Aorta (tissue), 5 donors: ENCODE results near the gene GGTLC2. TPM values are rescaled to one million over a fixed set of nuclear protein-coding genes. Genes with fewer than 3 reads are reported as not detected.

Experiments used
- ATAC-seq: fragments of 200-7000 bp; cut with Tn5 transposase; one replicate; pipeline ENCODE4 v1.9.1; 2022; ENCODE audit warnings: moderate library complexity; ENCODE audit not compliant: low FRiP score
- DNase-seq, 2 donors: peaks; one replicate each; pipeline ENCODE4 v3.0.0-alpha.2; 2020
- H3K27ac ChIP-seq, 2 donors: one replicate each; pipeline ENCODE4 v1.5.1; 2013; ENCODE audit warnings: low read length in 2 of 2, mild to moderate bottlenecking in 2 of 2, moderate library complexity in 2 of 2, control low read depth in 1 of 2, inconsistent platforms in 1 of 2, low read depth in 1 of 2
- H3K27me3 ChIP-seq, 2 donors: one replicate each; pipeline ENCODE4 v1.6.1; 2013; ENCODE audit warnings: control low read depth in 1 of 2, low read length in 1 of 2, mild to moderate bottlenecking in 1 of 2, moderate library complexity in 1 of 2; ENCODE audit not compliant: insufficient read depth in 2 of 2, control insufficient read depth in 1 of 2
- H3K36me3 ChIP-seq, 2 donors: one replicate each; pipeline ENCODE4 v1.6.1; 2013; ENCODE audit warnings: control low read depth in 1 of 2, low read length in 1 of 2, mild to moderate bottlenecking in 1 of 2; ENCODE audit not compliant: insufficient read depth in 2 of 2, control insufficient read depth in 1 of 2
- H3K4me1 ChIP-seq, 2 donors: one replicate each; pipeline ENCODE4 v1.6.1; 2013; ENCODE audit warnings: low read length in 2 of 2, control low read depth in 1 of 2, mild to moderate bottlenecking in 1 of 2, moderate library complexity in 1 of 2; ENCODE audit not compliant: insufficient read depth in 2 of 2, control insufficient read depth in 1 of 2
- H3K4me3 ChIP-seq, 2 donors: one replicate each; pipeline ENCODE4 v1.5.1; 2013; ENCODE audit warnings: low read length in 2 of 2, control low read depth in 1 of 2, mild to moderate bottlenecking in 1 of 2
- H3K9me3 ChIP-seq: one replicate; pipeline ENCODE4 v1.6.1; 2013; ENCODE audit warnings: mild to moderate bottlenecking, low read length; ENCODE audit not compliant: control insufficient read depth
- WGBS, 2 donors: extraction: QIAGEN DNeasy Blood & Tissue Kit; methylation state at CpG; one replicate each; pipeline ENCODE4 v1.1.7; 2013; 5-methylcytosine and 5-hydroxymethylcytosine counted together
- intact Hi-C, 2 donors: fragments of 100-400 bp; cut with DNase I; formaldehyde crosslinking; loops; one replicate each; pipeline versions ENCODE4 v1.14.2 to v1.15.0; 2022
- polyA plus RNA-seq, 2 donors: library from polyadenylated mRNA; stranded (reverse); fragments of 200-250 nt; gene quantifications; one replicate each; pipeline ENCODE4 v1.2.3, GENCODE V29; 2013
- total RNA-seq, 2 donors: library from RNA; stranded (reverse); fragmentation: NEBNext Ultra II Directional; extraction: Animal tissue kit (Norgen Biotek cat#: 25700); gene quantifications; one replicate each; pipeline ENCODE4 v1.2.1, GENCODE V29; 2021
- donor health status: healthy with polysubstance abuse.
- donor health status: Bipolar disorder and iron deficiency.
- donor health status: DM: no; HTN: no; CAD: no.
- donor health status: DM: no; HTN: no; CAD: no.
- donor health status: DM: yes; HTN: yes; CAD: no.

The GGTLC2 gene
- total and polyA plus RNA-seq, 4 donors, result not detected

GRCh38 chr22:22669093-22669492 is 24.7 kb downstream of the GGTLC2 start:
- no peak overlapping the region for H3K27ac ChIP-seq
- H3K9me3 ChIP-seq, result no peaks in the 10 kb centered on the region
- H3K4me1 ChIP-seq, result no peaks in the 10 kb centered on the region
- H3K36me3 ChIP-seq, result no peaks in the 10 kb centered on the region
- no peaks in the 10 kb centered on the region for H3K27me3 ChIP-seq
- ATAC-seq (no peak), DNase-seq (no peak)
- intact Hi-C loops, result no loop called here
- no peak overlapping the region for H3K4me3 ChIP-seq
- 84 to 97% methylated on average over 2 of the region's 2 CpGs for WGBS, 2 donors

GRCh38 chr22:22670076-22670795 is 25.8 kb downstream of the GGTLC2 start:
- 64 to 67% methylated on average over 4 of the region's 4 CpGs for WGBS, 2 donors
- H3K4me1 ChIP-seq, result no peaks in the 10 kb centered on the region
- no peaks in the 10 kb centered on the region for H3K27me3 ChIP-seq
- H3K27ac ChIP-seq, result no peak overlapping the region
- ATAC-seq (no peak), DNase-seq (no peak)
- H3K9me3 ChIP-seq, result no peaks in the 10 kb centered on the region
- H3K36me3 ChIP-seq, result no peaks in the 10 kb centered on the region
- no peak overlapping the region for H3K4me3 ChIP-seq
- intact Hi-C loops, result no loop called here

- DNase-seq, result no peak
Observed at GRCh38 chr22:22671506-22671905, 27.1 kb downstream of the GGTLC2 start.

GRCh38 chr22:22673099-22673498 is 28.7 kb downstream of the GGTLC2 start:
- Histone ChIP-seq H3K36me3 (no peaks in the 10 kb centered on the region), H3K9me3 (no peaks in the 10 kb centered on the region), H3K27ac (no peak overlapping the region), H3K4me1 (no peaks in the 10 kb centered on the region), H3K27me3 (no peaks in the 10 kb centered on the region), H3K4me3 (no peak overlapping the region)
- no peak for DNase-seq
- 65 to 67% methylated on average over 3 of the region's 3 CpGs for WGBS, 2 donors
- ATAC-seq, result no peak
- intact Hi-C loops, result no loop called here

More at GRCh38 chr22:22671506-22671905, 27.1 kb downstream of the GGTLC2 start:
- H3K4me3 ChIP-seq, result no peak overlapping the region
- intact Hi-C loops, result no loop called here
- H3K4me1 ChIP-seq, result no peaks in the 10 kb centered on the region
- H3K27ac ChIP-seq, result no peak overlapping the region
- H3K27me3 ChIP-seq, result no peaks in the 10 kb centered on the region
- no peaks in the 10 kb centered on the region for H3K36me3 ChIP-seq
- WGBS, 2 donors, result 82 to 91% methylated on average over 1 of the region's 1 CpG
- H3K9me3 ChIP-seq, result no peaks in the 10 kb centered on the region
- no peak for ATAC-seq

GRCh38 chr22:22673628-22674027 is 29.2 kb downstream of the GGTLC2 start:
- H3K4me3 ChIP-seq, result no peak overlapping the region
- H3K9me3 ChIP-seq, result no peaks in the 10 kb centered on the region
- DNase-seq, result no peak
- WGBS, 2 donors, result 83 to 89% methylated on average over 2 of the region's 2 CpGs
- no peak overlapping the region for H3K27ac ChIP-seq
- no peaks in the 10 kb centered on the region for H3K4me1 ChIP-seq
- intact Hi-C loops, result no loop called here
- no peaks in the 10 kb centered on the region for H3K36me3 ChIP-seq
- H3K27me3 ChIP-seq, result no peaks in the 10 kb centered on the region
- no peak for ATAC-seq

- Histone ChIP-seq H3K4me1 (no peaks in the 10 kb centered on the region), H3K36me3 (no peaks in the 10 kb centered on the region), H3K27ac (no peak overlapping the region), H3K9me3 (no peaks in the 10 kb centered on the region), H3K4me3 (no peak overlapping the region), H3K27me3 (no peaks in the 10 kb centered on the region)
- DNase-seq (no peak), ATAC-seq (no peak)
- WGBS, 2 donors, result 85 to 88% methylated on average over 4 of the region's 4 CpGs
- intact Hi-C loops, result no loop called here
Observed at GRCh38 chr22:22674467-22674866, 30.1 kb downstream of the GGTLC2 start.

GRCh38 chr22:22678970-22679369 is 34.6 kb downstream of the GGTLC2 start:
- no peak for DNase-seq
- intact Hi-C loops, result no loop called here
- Histone ChIP-seq H3K27me3 (no peaks in the 10 kb centered on the region), H3K27ac (no peak overlapping the region), H3K4me3 (no peak overlapping the region), H3K36me3 (no peaks in the 10 kb centered on the region), H3K4me1 (no peaks in the 10 kb centered on the region), H3K9me3 (no peaks in the 10 kb centered on the region)
- 83 to 87% methylated on average over 4 of the region's 4 CpGs for WGBS, 2 donors
- ATAC-seq, result no peak

- H3K27me3 ChIP-seq, result no peaks in the 10 kb centered on the region
- ATAC-seq (no peak), DNase-seq (no peak)
- no peaks in the 10 kb centered on the region for H3K9me3 ChIP-seq
- H3K4me1 ChIP-seq, result no peaks in the 10 kb centered on the region
- no peaks in the 10 kb centered on the region for H3K36me3 ChIP-seq
- intact Hi-C loops, result no loop called here
- no peak overlapping the region for H3K4me3 ChIP-seq
- no peak overlapping the region for H3K27ac ChIP-seq
- WGBS, 2 donors, result 88 to 91% methylated on average over 4 of the region's 4 CpGs
Observed at GRCh38 chr22:22680396-22680795, 36.0 kb downstream of the GGTLC2 start.

- Histone ChIP-seq H3K36me3 (no peaks in the 10 kb centered on the region), H3K9me3 (no peaks in the 10 kb centered on the region), H3K27me3 (no peaks in the 10 kb centered on the region), H3K4me1 (no peaks in the 10 kb centered on the region), H3K4me3 (no peak overlapping the region), H3K27ac (no peak overlapping the region)
- ATAC-seq (no peak), DNase-seq (no peak)
- intact Hi-C loops, result no loop called here
- WGBS, 2 donors, result 35 to 39% methylated on average over 3 of the region's 3 CpGs
Observed at GRCh38 chr22:22681221-22681739, 36.9 kb downstream of the GGTLC2 start.
